CD4-positive, alpha-beta memory T cell (primary cell): ENCODE data around the gene ISM2. TPM values are rescaled to one million over a fixed set of nuclear protein-coding genes. Genes with fewer than 3 reads are reported as not detected.
"Not testable (repeated sequence)": the region's sequence is repeated elsewhere in the genome, so short reads cannot be mapped to it uniquely, and the experiment has no call there.

ENCODE experiments used
- CTCF ChIA-PET: fragments of 350-600 bp; sonication (Branson Sonifier 250); formaldehyde crosslinking; loops from one replicate; lab custom pipeline; 2021; ENCODE audit warnings: inconsistent platforms; ENCODE audit not compliant: partially characterized antibody; lab: Charles Lee
- POLR2A ChIA-PET: fragments of 350-600 bp; sonication (Branson Sonifier 250); formaldehyde crosslinking; loops from one replicate; lab custom pipeline; 2021; ENCODE audit not compliant: partially characterized antibody; lab: Charles Lee
- DNase-seq, 5 donors: peaks; one replicate each; pipeline versions ENCODE4 v3.0.0 to v3.0.0-alpha.2; 2020 to 2022; ENCODE audit warnings: mixed read lengths in 1 of 5
- H3K27ac ChIP-seq: one replicate; pipeline ENCODE4 v1.7.0; 2013; ENCODE audit warnings: low read depth, low read length
- H3K27me3 ChIP-seq: 2 replicates; pipeline ENCODE4 v1.7.0; 2013; ENCODE audit warnings: mild to moderate bottlenecking, low read length, moderate library complexity; ENCODE audit not compliant: insufficient read depth
- H3K36me3 ChIP-seq: 2 replicates; pipeline ENCODE4 v1.7.0; 2013; ENCODE audit warnings: mild to moderate bottlenecking, low read length, moderate library complexity; ENCODE audit not compliant: insufficient read depth
- H3K4me1 ChIP-seq: 2 replicates; pipeline ENCODE4 v1.7.0; 2013; ENCODE audit warnings: mild to moderate bottlenecking, low read length, moderate library complexity; ENCODE audit not compliant: insufficient read depth
- H3K4me3 ChIP-seq, 2 donors: one replicate each; pipeline ENCODE4 v1.7.0; 2013; ENCODE audit warnings: low read length in 2 of 2, mild to moderate bottlenecking in 1 of 2
- H3K9me3 ChIP-seq, 2 donors: one replicate each; pipeline ENCODE4 v1.7.0; 2013; ENCODE audit warnings: low read length in 2 of 2, control low read depth in 1 of 2; ENCODE audit not compliant: control insufficient read depth in 1 of 2
- H3K27ac Mint-ChIP-seq, 7 donors: one replicate each; pipeline ENCODE4 v1.8.0; 2020 to 2021; ENCODE audit warnings: mixed read lengths in 7 of 7, mild to moderate bottlenecking in 6 of 7, inconsistent platforms in 3 of 7, moderate library complexity in 3 of 7
- H3K27me3 Mint-ChIP-seq, 2 donors: one replicate each; pipeline ENCODE4 v1.8.0; 2020 to 2021; ENCODE audit warnings: mixed read lengths in 2 of 2
- H3K36me3 Mint-ChIP-seq, 2 donors: one replicate each; pipeline ENCODE4 v1.8.0; 2020 to 2021; ENCODE audit warnings: mixed read lengths in 2 of 2, inconsistent platforms in 1 of 2, mild to moderate bottlenecking in 1 of 2
- H3K4me1 Mint-ChIP-seq, 4 donors: one replicate each; pipeline ENCODE4 v1.8.0; 2020 to 2021; ENCODE audit warnings: mixed read lengths in 4 of 4, mild to moderate bottlenecking in 1 of 4
- H3K4me3 Mint-ChIP-seq, 8 donors: one replicate each; pipeline ENCODE4 v1.8.0; 2020 to 2021; ENCODE audit warnings: mixed read lengths in 8 of 8, mild to moderate bottlenecking in 7 of 8, moderate library complexity in 6 of 8, inconsistent platforms in 3 of 8
- H3K9me3 Mint-ChIP-seq, 8 donors: one replicate each; pipeline ENCODE4 v1.8.0; 2020 to 2021; ENCODE audit warnings: mixed read lengths in 8 of 8, mild to moderate bottlenecking in 5 of 8, inconsistent platforms in 3 of 8, moderate library complexity in 1 of 8
- intact Hi-C: fragments of 100-400 bp; cut with micrococcal nuclease; formaldehyde crosslinking; loops from one replicate; pipeline ENCODE4 v1.15.1; 2023
- polyA plus RNA-seq, 2 donors: library from polyadenylated mRNA; unstranded; fragments of 300-500 nt; fragmentation: Illumina TruSeq; gene quantifications; one replicate each; pipeline ENCODE4 v1.2.3, GENCODE V29; 2021
- total RNA-seq, 2 experiments: library from RNA; stranded (reverse); gene quantifications; one replicate each; pipeline ENCODE4 v1.2.3, GENCODE V29; 2021

Gene ISM2
- not detected for total RNA-seq
- not detected for polyA plus RNA-seq

GRCh38 chr14:77498120-77498979 lies at the start of gene ISM2:
TSS of gene ISM2 (minus strand) at chr14:77498816. CDS start at chr14:77498793, 23 bp downstream.
- POLR2A ChIA-PET = interaction anchor here (1.1 kb wide), 1 partner anchor 9 kb away, joined by 3 read pairs; no protein-coding TSS in a partner anchor
- H3K4me1 ChIP-seq = peaks cover 8% of the 10 kb centered on the region
- CTCF ChIA-PET = no interaction called here
- no peak within 1 kb of the TSS for H3K4me3 ChIP-seq
- Mint-ChIP-seq H3K27ac (peak within 1 kb of the TSS in 1 of 7 donors; percentile 52), H3K4me1 (peaks cover 3 to 18% (median 7%) of the 10 kb centered on the region in 4 donors), H3K9me3 (peaks cover 0 to 8% (median 4%) of the 10 kb centered on the region in 8 donors), H3K4me3 (peak within 1 kb of the TSS; percentile 75 to 88 (median 79)), H3K36me3 (peaks cover 2 to 4% of the 10 kb centered on the region in 2 donors), H3K27me3 (peaks cover 19 to 25% of the 10 kb centered on the region in 2 donors)
- peaks cover 6% of the 10 kb centered on the region for H3K27me3 ChIP-seq
- DNase-seq = peak; percentile 14 to 48 (median 26)
- intact Hi-C loops = no loop called here
- no peaks in the 10 kb centered on the region for H3K36me3 ChIP-seq
- no peaks in the 10 kb centered on the region for H3K9me3 ChIP-seq
- H3K27ac ChIP-seq = no peak within 1 kb of the TSS

GRCh38 chr14:77547512-77548180 lies 49.0 kb upstream of the ISM2 start:
- no peaks in the 10 kb centered on the region for H3K27me3 ChIP-seq
- no peak overlapping the region for H3K27ac Mint-ChIP-seq
- H3K9me3 ChIP-seq = no peaks in the 10 kb centered on the region
- peaks cover 26% of the 10 kb centered on the region for H3K36me3 ChIP-seq
- H3K4me3 ChIP-seq = no peak overlapping the region
- H3K27ac ChIP-seq = no peak overlapping the region
- no peak overlapping the region for H3K4me3 Mint-ChIP-seq
- peaks cover 56 to 71% of the 10 kb centered on the region in 2 donors for H3K36me3 Mint-ChIP-seq
- intact Hi-C loops = no loop called here
- no peaks in the 10 kb centered on the region for H3K9me3 Mint-ChIP-seq
- H3K4me1 Mint-ChIP-seq = peaks cover 0 to 4% (median 0%) of the 10 kb centered on the region in 4 donors
- ChIA-PET CTCF (no interaction called here), POLR2A (no interaction called here)
- H3K27me3 Mint-ChIP-seq = no peaks in the 10 kb centered on the region
- no peak for DNase-seq
- no peaks in the 10 kb centered on the region for H3K4me1 ChIP-seq

- H3K36me3 ChIP-seq = peaks cover 16% of the 10 kb centered on the region
- H3K27me3 Mint-ChIP-seq, H3K4me3 ChIP-seq, H3K4me3 Mint-ChIP-seq, intact Hi-C loops, H3K9me3 ChIP-seq, H3K27ac ChIP-seq, H3K9me3 Mint-ChIP-seq, H3K4me1 ChIP-seq, POLR2A ChIA-PET, H3K4me1 Mint-ChIP-seq, H3K27me3 ChIP-seq, DNase-seq: not testable (repeated sequence)
- H3K36me3 Mint-ChIP-seq = peaks cover 43 to 65% of the 10 kb centered on the region in 2 donors
- CTCF ChIA-PET = interaction anchor here (0.6 kb wide), 1 partner anchor 86 kb away, joined by 3 read pairs; no protein-coding TSS in a partner anchor
- H3K27ac Mint-ChIP-seq = peak overlapping the region in 1 of 7 donors; percentile 3
Measured at GRCh38 chr14:77545171-77545570, 46.6 kb upstream of the ISM2 start.

- POLR2A ChIA-PET = no interaction called here
- no peak overlapping the region for H3K4me3 ChIP-seq
- H3K27me3 ChIP-seq = no peaks in the 10 kb centered on the region
- peaks cover 15% of the 10 kb centered on the region for H3K36me3 ChIP-seq
- no peak overlapping the region for H3K27ac ChIP-seq
- H3K9me3 ChIP-seq = no peaks in the 10 kb centered on the region
- peaks cover 0 to 3% (median 0%) of the 10 kb centered on the region in 4 donors for H3K4me1 Mint-ChIP-seq
- H3K27me3 Mint-ChIP-seq = no peaks in the 10 kb centered on the region
- no peak overlapping the region for H3K4me3 Mint-ChIP-seq
- intact Hi-C loops = no loop called here
- no peak for DNase-seq
- no peaks in the 10 kb centered on the region for H3K9me3 Mint-ChIP-seq
- H3K36me3 Mint-ChIP-seq = peaks cover 37 to 59% of the 10 kb centered on the region in 2 donors
- H3K4me1 ChIP-seq = no peaks in the 10 kb centered on the region
- peak overlapping the region in 2 of 7 donors; percentile 3 to 23 for H3K27ac Mint-ChIP-seq
- CTCF ChIA-PET = no interaction called here
Measured at GRCh38 chr14:77544571-77544970, 46.0 kb upstream of the ISM2 start.

GRCh38 chr14:77543637-77544334 lies 45.2 kb upstream of the ISM2 start:
- Histone ChIP-seq H3K4me3 (no peak overlapping the region), H3K36me3 (peaks cover 7% of the 10 kb centered on the region), H3K27ac (no peak overlapping the region), H3K27me3 (no peaks in the 10 kb centered on the region), H3K4me1 (no peaks in the 10 kb centered on the region), H3K9me3 (no peaks in the 10 kb centered on the region)
- no peak for DNase-seq
- intact Hi-C loops = no loop called here
- no peaks in the 10 kb centered on the region for H3K9me3 Mint-ChIP-seq
- H3K36me3 Mint-ChIP-seq = peaks cover 37 to 51% of the 10 kb centered on the region in 2 donors
- no peaks in the 10 kb centered on the region for H3K27me3 Mint-ChIP-seq
- POLR2A ChIA-PET = no interaction called here
- no peak overlapping the region for H3K4me3 Mint-ChIP-seq
- CTCF ChIA-PET = interaction anchor here (1.4 kb wide), 1 partner anchor 9 kb away, joined by 3 read pairs; no protein-coding TSS in a partner anchor
- H3K27ac Mint-ChIP-seq = peak overlapping the region in 4 of 7 donors; percentile 32 to 78 (median 58)
- peaks cover 0 to 3% (median 0%) of the 10 kb centered on the region in 4 donors for H3K4me1 Mint-ChIP-seq

- ChIA-PET CTCF (interaction anchor here (1.4 kb wide), 1 partner anchor 9 kb away, joined by 3 read pairs; no protein-coding TSS in a partner anchor), POLR2A (no interaction called here)
- H3K4me3 Mint-ChIP-seq = no peak overlapping the region
Measured at GRCh38 chr14:77543240-77543551, 44.6 kb upstream of the ISM2 start.

More at GRCh38 chr14:77543240-77543551, 44.6 kb upstream of the ISM2 start:
- no peak for DNase-seq
- Histone ChIP-seq H3K36me3 (peaks cover under 1% of the 10 kb centered on the region), H3K27me3 (no peaks in the 10 kb centered on the region), H3K4me3 (no peak overlapping the region), H3K27ac (no peak overlapping the region), H3K9me3 (no peaks in the 10 kb centered on the region), H3K4me1 (no peaks in the 10 kb centered on the region)
- no peaks in the 10 kb centered on the region for H3K27me3 Mint-ChIP-seq
- intact Hi-C loops = no loop called here
- H3K4me1 Mint-ChIP-seq = peaks cover 0 to 3% (median under 1%) of the 10 kb centered on the region in 4 donors
- H3K36me3 Mint-ChIP-seq = peaks cover 32 to 46% of the 10 kb centered on the region in 2 donors
- H3K27ac Mint-ChIP-seq = no peak overlapping the region
- no peaks in the 10 kb centered on the region for H3K9me3 Mint-ChIP-seq
